ENCODE measurements around the gene PITPNB. TPM values are rescaled to one million over a fixed set of nuclear protein-coding genes. Genes with fewer than 3 reads are reported as not detected.
A peak's percentile ranks its signal among the peaks of the same experiment; 100 is the strongest.

PITPNB gene
- total and polyA plus RNA-seq, 2 of the 13 experiments (the other 11 are each of a cell fraction or from before 2014, with no cell fraction given), result 17.0 to 30.1 TPM

- TF ChIP-seq GMEB2 (CRISPR knock-in tag; IDR thresholded peaks at IDR 0.05; ENCODE audit: low read depth), result no peak
- TF ChIP-seq KDM6A (CRISPR knock-in tag; IDR thresholded peaks at IDR 0.05; ENCODE audit: low read depth), result no peak
- no peak for TF ChIP-seq ZNF280B (CRISPR knock-in tag; IDR thresholded peaks at IDR 0.05; ENCODE audit: borderline replicate concordance)
- TF ChIP-seq ZFP82 (CRISPR knock-in tag; IDR thresholded peaks at IDR 0.05; ENCODE audit: borderline replicate concordance), result no peak
- TF ChIP-seq ZFP1 (CRISPR knock-in tag; IDR thresholded peaks at IDR 0.05), result no peak
- peak; percentile 21 for TF ChIP-seq BCL6 (CRISPR knock-in tag; IDR thresholded peaks at IDR 0.05)
- no peak for TF ChIP-seq ZNF3 (CRISPR knock-in tag; IDR thresholded peaks at IDR 0.05)
- TF ChIP-seq RNF219 (CRISPR knock-in tag; IDR thresholded peaks at IDR 0.05), result no peak
- TF ChIP-seq SRY (CRISPR knock-in tag; IDR thresholded peaks at IDR 0.05), result no peak
- no peak for TF ChIP-seq PAF1 (CRISPR knock-in tag; IDR thresholded peaks at IDR 0.05)
- no peak for TF ChIP-seq ZNF777 (CRISPR knock-in tag; IDR thresholded peaks at IDR 0.05)
- no peak for TF ChIP-seq GATAD2A (CRISPR knock-in tag; IDR thresholded peaks at IDR 0.05)
- TF ChIP-seq KLF15 (CRISPR knock-in tag; IDR thresholded peaks at IDR 0.05; ENCODE audit: borderline replicate concordance), result no peak
- TF ChIP-seq ZBTB46 (CRISPR knock-in tag; IDR thresholded peaks at IDR 0.05; ENCODE audit: borderline replicate concordance), result no peak
- TF ChIP-seq HOMEZ (CRISPR knock-in tag; IDR thresholded peaks at IDR 0.05; ENCODE audit: low read depth), result 0 out of 2 replicates have a peak, but pooled peaks have one; percentile 16
- peak; percentile 74 for TF ChIP-seq NR2F6 (IDR thresholded peaks at IDR 0.05)
- peak; percentile 35; the same call in 1 of the 2 replicates for TF ChIP-seq NR2F6 (CRISPR knock-in tag; IDR thresholded peaks at IDR 0.05)
- no peak for TF ChIP-seq ZNF362 (CRISPR knock-in tag; IDR thresholded peaks at IDR 0.05; ENCODE audit: borderline replicate concordance)
- TF ChIP-seq HDAC1 (CRISPR knock-in tag; IDR thresholded peaks at IDR 0.05), result no peak
These were observed 26.2 kb downstream of the PITPNB start (continued) for GRCh38 chr22:27892811-27893210.
